Smooth muscle cell of bladder (primary cell): Measurements from ENCODE around the gene ADARB2. TPM values are rescaled to one million over a fixed set of nuclear protein-coding genes. Genes with fewer than 3 reads are reported as not detected.

Experiments used
- total RNA-seq: library from RNA; depleted of rRNA; stranded (reverse); fragments of >200 nt; gene quantifications from 2 replicates; pipeline ENCODE4 v1.2.3, GENCODE V29; 2014

ADARB2 gene
- total RNA-seq: not detected in 2 replicates

GRCh38 chr10:1737222-1738061, at the start of gene ADARB2:
ADARB2 (minus strand) TSS chr10:1737525.

